GM18517 (cell line): ENCODE data around the gene CFAP300.

Experiments used
- ATAC-seq: cut with Tn5 transposase; IDR thresholded peaks from one replicate; pipeline ENCODE4 v1.9.1; 2021; ENCODE audit warnings: mild to moderate bottlenecking, moderate library complexity; ENCODE audit not compliant: unreplicated experiment

The CFAP300 gene

GRCh38 chr11:102119997-102120396, 72.8 kb downstream of the CFAP300 start:
- no peak for ATAC-seq

GRCh38 chr11:102120437-102120973, 73.3 kb downstream of the CFAP300 start:
- no peak for ATAC-seq

- no peak for ATAC-seq
These were observed 74.1 kb downstream of the CFAP300 start for GRCh38 chr11:102121329-102121728.
